ENCODE results near the gene RAMACL.

RAMACL gene

GRCh38 chr6:166555086-166555485, 31.4 kb downstream of the RAMACL start:
- DNase-seq (ENCODE audit: low spot score in 2 of 2) (no peak), ATAC-seq (ENCODE audit: low read depth) (no peak)
- H3K9me3 Mint-ChIP-seq, result peaks cover 3% of the 10 kb centered on the region
- no peak overlapping the region for H3K4me3 Mint-ChIP-seq
- H3K36me3 Mint-ChIP-seq, result peaks cover 10% of the 10 kb centered on the region
- peaks cover 11% of the 10 kb centered on the region for H3K4me1 Mint-ChIP-seq
- H3K27me3 Mint-ChIP-seq, result peaks cover 6% of the 10 kb centered on the region
- H3K27ac Mint-ChIP-seq, result no peak overlapping the region

DNA sequence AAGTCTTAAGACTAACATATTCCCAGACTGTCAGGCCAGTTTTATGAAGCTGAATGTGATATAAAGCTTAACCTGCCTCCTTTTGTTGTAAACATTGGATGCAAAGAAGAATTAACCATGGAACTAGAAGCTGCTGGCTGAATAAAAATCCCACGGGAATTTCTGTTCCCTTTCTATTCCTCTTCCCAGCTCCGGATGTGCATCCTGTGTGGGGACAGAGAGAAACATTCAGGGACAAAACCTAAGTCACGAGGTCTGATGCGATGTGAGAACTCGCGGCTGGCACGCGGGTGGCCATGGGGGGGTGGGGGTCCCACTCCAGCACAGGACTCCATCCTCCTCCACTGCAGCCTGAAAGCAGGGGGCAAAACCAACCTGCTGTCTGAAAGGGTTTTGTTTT, 32.2 kb downstream of the RAMACL start:
- peaks cover 9% of the 10 kb centered on the region for H3K36me3 Mint-ChIP-seq
- DNase-seq (ENCODE audit: low spot score in 2 of 2) (no peak), ATAC-seq (ENCODE audit: low read depth) (no peak)
- peaks cover 11% of the 10 kb centered on the region for H3K4me1 Mint-ChIP-seq
- H3K9me3 Mint-ChIP-seq, result no peaks in the 10 kb centered on the region
- no peak overlapping the region for H3K27ac Mint-ChIP-seq
- peaks cover 6% of the 10 kb centered on the region for H3K27me3 Mint-ChIP-seq
- H3K4me3 Mint-ChIP-seq, result no peak overlapping the region

GRCh38 chr6:166553563-166554271, 32.8 kb downstream of the RAMACL start:
- no peaks in the 10 kb centered on the region for H3K9me3 Mint-ChIP-seq
- H3K36me3 Mint-ChIP-seq, result peaks cover 3% of the 10 kb centered on the region
- ATAC-seq (ENCODE audit: low read depth) (no peak), DNase-seq (ENCODE audit: low spot score in 2 of 2) (no peak)
- peaks cover 11% of the 10 kb centered on the region for H3K4me1 Mint-ChIP-seq
- peaks cover 6% of the 10 kb centered on the region for H3K27me3 Mint-ChIP-seq
- no peak overlapping the region for H3K4me3 Mint-ChIP-seq
- no peak overlapping the region for H3K27ac Mint-ChIP-seq

DNA sequence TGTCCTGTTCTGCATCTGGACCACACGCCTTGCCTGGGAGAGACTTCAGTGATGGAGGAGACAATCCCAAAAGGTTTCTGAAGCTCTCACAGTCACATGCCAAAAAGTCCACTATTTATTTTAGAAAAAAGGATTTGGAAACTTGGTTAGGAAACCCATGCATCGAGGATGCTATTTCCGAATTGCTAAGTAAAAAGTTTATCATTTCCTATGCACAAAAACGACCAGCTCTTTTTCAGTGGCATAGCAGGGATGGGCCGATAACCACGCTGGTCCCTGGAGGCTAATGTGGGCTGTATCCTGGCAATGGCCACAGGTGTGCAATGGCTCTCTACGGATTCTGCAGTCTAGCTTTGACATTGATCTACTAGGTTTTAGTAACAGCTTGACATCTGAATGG, 33.9 kb downstream of the RAMACL start:
- no peaks in the 10 kb centered on the region for H3K9me3 Mint-ChIP-seq
- H3K27ac Mint-ChIP-seq, result no peak overlapping the region
- no peak overlapping the region for H3K4me3 Mint-ChIP-seq
- peaks cover 2% of the 10 kb centered on the region for H3K36me3 Mint-ChIP-seq
- peaks cover 6% of the 10 kb centered on the region for H3K27me3 Mint-ChIP-seq
- DNase-seq (ENCODE audit: low spot score in 2 of 2), result no peak
- ATAC-seq (ENCODE audit: low read depth), result no peak
- H3K4me1 Mint-ChIP-seq, result peaks cover 9% of the 10 kb centered on the region

DNA sequence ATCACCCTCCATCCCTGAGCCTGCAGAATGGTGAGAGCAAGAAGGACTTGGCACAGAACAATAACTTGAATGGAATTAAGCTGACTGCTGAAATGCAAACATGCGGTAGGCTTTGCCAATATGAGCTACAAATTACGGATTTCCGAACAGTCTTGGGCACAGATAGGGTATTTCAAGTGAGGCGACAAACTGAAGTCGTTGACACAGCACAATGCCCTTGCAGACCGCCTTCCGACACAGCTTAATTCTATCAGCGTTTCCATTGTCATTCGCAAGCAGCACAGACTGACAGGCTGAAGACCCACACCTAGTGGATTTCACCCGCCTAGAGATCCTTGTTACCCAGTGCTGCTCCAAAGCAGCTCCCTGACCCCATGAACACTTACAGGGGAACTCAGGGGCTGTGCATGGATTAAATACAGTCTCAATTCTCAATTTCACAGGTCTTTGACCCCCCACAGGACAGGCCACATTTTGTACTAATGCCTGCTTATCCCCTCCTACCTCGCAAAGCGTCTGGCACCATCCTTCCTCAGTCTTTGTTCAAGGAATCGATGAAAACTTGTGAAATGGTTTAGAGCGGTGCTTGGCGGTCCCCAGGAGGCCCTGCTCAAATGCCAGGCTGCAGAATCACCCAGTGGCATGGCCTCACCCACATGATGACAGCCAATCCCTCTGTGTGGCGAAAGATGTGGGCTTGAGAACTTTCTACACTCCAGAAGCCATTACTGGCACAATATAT, 34.6 kb downstream of the RAMACL start:
- Mint-ChIP-seq H3K27ac (no peak overlapping the region), H3K27me3 (peaks cover 3% of the 10 kb centered on the region), H3K36me3 (peaks cover 2% of the 10 kb centered on the region), H3K4me3 (no peak overlapping the region), H3K4me1 (peaks cover 5% of the 10 kb centered on the region), H3K9me3 (no peaks in the 10 kb centered on the region)
- DNase-seq (ENCODE audit: low spot score in 2 of 2), result no peak
- no peak for ATAC-seq (ENCODE audit: low read depth)

DNA sequence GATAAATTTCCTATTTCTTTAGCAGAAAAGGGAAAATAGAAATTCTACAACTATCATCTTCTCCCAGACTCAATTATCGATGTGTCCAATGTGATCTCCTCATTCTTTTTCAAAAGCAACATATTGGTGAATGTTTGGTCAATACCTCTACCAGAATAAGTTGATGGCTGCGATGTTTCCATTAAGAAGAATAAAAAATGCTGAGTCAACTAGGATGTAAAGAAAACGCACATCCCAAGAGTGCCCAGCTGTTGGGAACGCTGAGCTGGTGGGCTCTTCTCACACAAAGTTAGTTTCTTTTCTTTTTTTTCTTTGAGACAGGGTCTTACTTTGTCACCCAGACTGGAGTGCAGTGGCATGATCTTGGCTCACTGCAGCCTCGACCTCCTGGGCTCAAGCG, 39.8 kb downstream of the RAMACL start:
- Mint-ChIP-seq H3K4me3 (no peak overlapping the region), H3K27me3 (no peaks in the 10 kb centered on the region), H3K27ac (no peak overlapping the region), H3K4me1 (peaks cover 2% of the 10 kb centered on the region), H3K9me3 (no peaks in the 10 kb centered on the region), H3K36me3 (peaks cover 2% of the 10 kb centered on the region)
- ATAC-seq (ENCODE audit: low read depth) (no peak), DNase-seq (ENCODE audit: low spot score in 2 of 2) (no peak)

GRCh38 chr6:166545156-166546034, 41.1 kb downstream of the RAMACL start:
- ATAC-seq (ENCODE audit: low read depth), result no peak
- Mint-ChIP-seq H3K4me1 (peaks cover 13% of the 10 kb centered on the region), H3K4me3 (no peak overlapping the region), H3K9me3 (no peaks in the 10 kb centered on the region), H3K36me3 (peaks cover 2% of the 10 kb centered on the region), H3K27ac (no peak overlapping the region), H3K27me3 (no peaks in the 10 kb centered on the region)
- no peak for DNase-seq (ENCODE audit: low spot score in 2 of 2)

GRCh38 chr6:166544296-166544605, 42.2 kb downstream of the RAMACL start:
- Mint-ChIP-seq H3K9me3 (no peaks in the 10 kb centered on the region), H3K4me1 (peaks cover 13% of the 10 kb centered on the region), H3K36me3 (no peaks in the 10 kb centered on the region), H3K27me3 (no peaks in the 10 kb centered on the region), H3K27ac (no peak overlapping the region), H3K4me3 (no peak overlapping the region)
- no peak for DNase-seq (ENCODE audit: low spot score in 2 of 2)
- ATAC-seq (ENCODE audit: low read depth), result no peak

GRCh38 chr6:166543603-166544295, 42.7 kb downstream of the RAMACL start:
- Mint-ChIP-seq H3K4me1 (peaks cover 13% of the 10 kb centered on the region), H3K4me3 (no peak overlapping the region), H3K27me3 (no peaks in the 10 kb centered on the region), H3K36me3 (no peaks in the 10 kb centered on the region), H3K9me3 (no peaks in the 10 kb centered on the region), H3K27ac (peak overlapping the region; percentile 28)
- ATAC-seq (ENCODE audit: low read depth), result no peak
- DNase-seq (ENCODE audit: low spot score in 2 of 2), result no peak

- no peaks in the 10 kb centered on the region for H3K27me3 Mint-ChIP-seq
Observed at GRCh38 chr6:166542580-166542912, 43.9 kb downstream of the RAMACL start.

GRCh38 chr6:166541876-166542579, 44.5 kb downstream of the RAMACL start:
- ATAC-seq (ENCODE audit: low read depth), result peak; percentile 50

More at GRCh38 chr6:166542580-166542912, 43.9 kb downstream of the RAMACL start:
- ATAC-seq (ENCODE audit: low read depth), result no peak
- no peaks in the 10 kb centered on the region for H3K9me3 Mint-ChIP-seq
- no peaks in the 10 kb centered on the region for H3K36me3 Mint-ChIP-seq
- peak overlapping the region; percentile 95 for H3K27ac Mint-ChIP-seq
- no peak for DNase-seq (ENCODE audit: low spot score in 2 of 2)
- peaks cover 13% of the 10 kb centered on the region for H3K4me1 Mint-ChIP-seq
- H3K4me3 Mint-ChIP-seq, result no peak overlapping the region

GRCh38 chr6:166541366-166541765, 45.1 kb downstream of the RAMACL start:
- H3K4me3 Mint-ChIP-seq, result peak overlapping the region; percentile 84
- peaks cover 13% of the 10 kb centered on the region for H3K4me1 Mint-ChIP-seq
- H3K27me3 Mint-ChIP-seq, result no peaks in the 10 kb centered on the region
- H3K9me3 Mint-ChIP-seq, result no peaks in the 10 kb centered on the region
- peaks cover 3% of the 10 kb centered on the region for H3K36me3 Mint-ChIP-seq
- ATAC-seq (ENCODE audit: low read depth) (peak; percentile 31), DNase-seq (ENCODE audit: low spot score in 2 of 2) (peak; percentile 4 to 13)
- H3K27ac Mint-ChIP-seq, result peak overlapping the region; percentile 95

More at GRCh38 chr6:166541876-166542579, 44.5 kb downstream of the RAMACL start:
- H3K27me3 Mint-ChIP-seq, result no peaks in the 10 kb centered on the region
- H3K9me3 Mint-ChIP-seq, result no peaks in the 10 kb centered on the region
- DNase-seq (ENCODE audit: low spot score in 2 of 2), result peak in 1 of 2 donors; percentile 11
- peak overlapping the region; percentile 95 for H3K27ac Mint-ChIP-seq
- H3K4me1 Mint-ChIP-seq, result peaks cover 13% of the 10 kb centered on the region
- H3K36me3 Mint-ChIP-seq, result peaks cover 3% of the 10 kb centered on the region
- peak overlapping the region; percentile 84 for H3K4me3 Mint-ChIP-seq

GRCh38 chr6:166540631-166541331, 45.7 kb downstream of the RAMACL start:
- Mint-ChIP-seq H3K4me1 (peaks cover 13% of the 10 kb centered on the region), H3K9me3 (no peaks in the 10 kb centered on the region), H3K27ac (peak overlapping the region; percentile 95), H3K27me3 (no peaks in the 10 kb centered on the region), H3K36me3 (peaks cover 3% of the 10 kb centered on the region), H3K4me3 (peak overlapping the region; percentile 84)
- ATAC-seq (ENCODE audit: low read depth), result peak; percentile 90
- peak in 1 of 2 donors; percentile 41 for DNase-seq (ENCODE audit: low spot score in 2 of 2)

All from memory B cell (primary cell).